ENCODE measurements around the gene MAP1B. TPM values are rescaled to one million over a fixed set of nuclear protein-coding genes. Genes with fewer than 3 reads are reported as not detected.

The MAP1B gene
- total RNA-seq, 1 donor, result 164 TPM

DNA sequence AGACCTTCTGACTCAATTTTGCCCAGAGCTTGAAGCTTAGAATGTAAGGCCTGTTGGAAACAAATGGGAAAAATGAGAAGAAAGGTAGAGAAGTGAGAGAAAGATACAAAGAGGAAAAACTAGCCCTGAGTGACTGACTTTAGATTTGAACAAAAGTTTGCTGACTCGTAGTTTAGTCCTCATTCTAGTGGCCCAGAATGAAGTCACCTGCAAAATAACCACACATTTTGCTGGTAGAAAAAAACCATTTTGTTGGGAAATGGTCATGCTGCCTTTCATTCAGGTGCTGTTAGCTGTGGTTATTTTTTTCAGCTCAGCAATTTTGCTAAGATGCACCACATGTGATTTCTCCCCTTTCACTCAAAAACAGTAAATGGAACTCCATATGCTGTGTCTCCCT is 113.8 kb downstream of the MAP1B start:
- Histone ChIP-seq H3K79me2 (ENCODE audit: insufficient read depth, low read length) (no peaks in the 10 kb centered on the region), H3K4me2 (ENCODE audit: insufficient read depth, low read length) (no peak overlapping the region), H3K9me3 (ENCODE audit: low read depth, low read length) (no peaks in the 10 kb centered on the region), H3K27ac (ENCODE audit: low read depth, low read length) (no peak overlapping the region), H4K20me1 (ENCODE audit: insufficient read depth, low read length) (no peaks in the 10 kb centered on the region), H3K4me3 (ENCODE audit: insufficient read depth, low read length) (no peak overlapping the region), H3K27me3 (ENCODE audit: insufficient read depth, low read length) (no peaks in the 10 kb centered on the region), H3K36me3 (ENCODE audit: insufficient read depth, low read length) (peaks cover 59% of the 10 kb centered on the region), H2AFZ (ENCODE audit: low read length) (no peak overlapping the region), H3K4me1 (ENCODE audit: insufficient read depth, low read length) (peaks cover 13% of the 10 kb centered on the region)
- DNase-seq (ENCODE audit: insufficient read length, low spot score, missing footprints), result no peak
- TF ChIP-seq, protein P1, sequence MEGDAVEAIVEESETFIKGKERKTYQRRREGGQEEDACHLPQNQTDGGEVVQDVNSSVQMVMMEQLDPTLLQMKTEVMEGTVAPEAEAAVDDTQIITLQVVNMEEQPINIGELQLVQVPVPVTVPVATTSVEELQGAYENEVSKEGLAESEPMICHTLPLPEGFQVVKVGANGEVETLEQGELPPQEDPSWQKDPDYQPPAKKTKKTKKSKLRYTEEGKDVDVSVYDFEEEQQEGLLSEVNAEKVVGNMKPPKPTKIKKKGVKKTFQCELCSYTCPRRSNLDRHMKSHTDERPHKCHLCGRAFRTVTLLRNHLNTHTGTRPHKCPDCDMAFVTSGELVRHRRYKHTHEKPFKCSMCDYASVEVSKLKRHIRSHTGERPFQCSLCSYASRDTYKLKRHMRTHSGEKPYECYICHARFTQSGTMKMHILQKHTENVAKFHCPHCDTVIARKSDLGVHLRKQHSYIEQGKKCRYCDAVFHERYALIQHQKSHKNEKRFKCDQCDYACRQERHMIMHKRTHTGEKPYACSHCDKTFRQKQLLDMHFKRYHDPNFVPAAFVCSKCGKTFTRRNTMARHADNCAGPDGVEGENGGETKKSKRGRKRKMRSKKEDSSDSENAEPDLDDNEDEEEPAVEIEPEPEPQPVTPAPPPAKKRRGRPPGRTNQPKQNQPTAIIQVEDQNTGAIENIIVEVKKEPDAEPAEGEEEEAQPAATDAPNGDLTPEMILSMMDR (IDR thresholded peaks at IDR 0.05; ENCODE audit: extremely low read depth, low read depth, low read length), result no peak

DNA sequence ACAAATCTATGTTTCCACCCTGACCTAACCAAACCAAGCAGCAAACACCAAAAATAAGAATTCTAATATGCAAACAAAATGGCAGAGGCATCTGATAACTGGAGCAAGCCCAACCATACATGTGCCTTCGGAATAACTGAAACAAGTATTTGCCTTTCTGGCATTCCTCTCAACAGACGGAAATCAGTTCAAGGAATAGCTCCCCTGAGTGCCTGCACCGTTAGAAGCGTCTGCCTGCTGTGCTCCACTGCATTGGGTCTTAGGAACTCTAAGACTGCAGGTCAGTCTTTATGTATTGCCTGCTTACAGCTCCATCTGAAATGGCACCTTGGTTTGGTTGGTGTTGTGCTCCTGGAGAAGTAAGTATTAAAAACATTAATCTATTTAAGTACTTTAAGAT is 114.3 kb downstream of the MAP1B start:
- no peaks in the 10 kb centered on the region for H3K27me3 ChIP-seq (ENCODE audit: insufficient read depth, low read length)
- H3K4me2 ChIP-seq (ENCODE audit: insufficient read depth, low read length), result no peak overlapping the region
- H3K4me3 ChIP-seq (ENCODE audit: insufficient read depth, low read length), result no peak overlapping the region
- H3K4me1 ChIP-seq (ENCODE audit: insufficient read depth, low read length), result peaks cover 13% of the 10 kb centered on the region
- no peak overlapping the region for H3K27ac ChIP-seq (ENCODE audit: low read depth, low read length)
- peaks cover 64% of the 10 kb centered on the region for H3K36me3 ChIP-seq (ENCODE audit: insufficient read depth, low read length)
- H4K20me1 ChIP-seq (ENCODE audit: insufficient read depth, low read length), result no peaks in the 10 kb centered on the region
- no peaks in the 10 kb centered on the region for H3K9me3 ChIP-seq (ENCODE audit: low read depth, low read length)
- TF ChIP-seq, protein P1 (IDR thresholded peaks at IDR 0.05; ENCODE audit: extremely low read depth, low read depth, low read length), result no peak
- no peak for DNase-seq (ENCODE audit: insufficient read length, low spot score, missing footprints)
- no peaks in the 10 kb centered on the region for H3K79me2 ChIP-seq (ENCODE audit: insufficient read depth, low read length)
- H2AFZ ChIP-seq (ENCODE audit: low read length), result no peak overlapping the region

DNA sequence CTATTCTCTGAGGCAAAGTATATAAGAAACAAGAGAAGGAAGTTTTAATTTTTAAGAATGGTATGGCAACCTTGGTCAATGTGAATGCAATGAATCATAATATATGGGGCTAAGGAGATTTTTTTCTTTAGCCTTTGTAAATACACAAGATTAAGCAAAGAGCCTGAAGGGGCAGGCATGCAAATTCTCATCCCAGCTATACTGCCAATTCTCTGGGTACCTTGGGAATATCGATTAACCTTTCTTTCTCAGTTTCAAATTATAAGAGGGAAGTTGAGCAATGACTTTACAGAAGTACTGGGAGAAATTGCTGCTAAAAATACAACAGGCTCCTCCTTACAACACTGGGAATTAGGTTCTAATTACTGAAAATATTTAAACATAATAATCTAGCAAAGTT is 115.2 kb downstream of the MAP1B start:
- Histone ChIP-seq H3K4me3 (ENCODE audit: insufficient read depth, low read length) (no peak overlapping the region), H3K27me3 (ENCODE audit: insufficient read depth, low read length) (no peaks in the 10 kb centered on the region), H3K4me2 (ENCODE audit: insufficient read depth, low read length) (no peak overlapping the region), H3K36me3 (ENCODE audit: insufficient read depth, low read length) (peaks cover 68% of the 10 kb centered on the region), H3K4me1 (ENCODE audit: insufficient read depth, low read length) (peaks cover 13% of the 10 kb centered on the region), H3K79me2 (ENCODE audit: insufficient read depth, low read length) (no peaks in the 10 kb centered on the region), H3K9me3 (ENCODE audit: low read depth, low read length) (no peaks in the 10 kb centered on the region), H2AFZ (ENCODE audit: low read length) (no peak overlapping the region), H3K27ac (ENCODE audit: low read depth, low read length) (no peak overlapping the region), H4K20me1 (ENCODE audit: insufficient read depth, low read length) (no peaks in the 10 kb centered on the region)
- TF ChIP-seq, protein P1 (IDR thresholded peaks at IDR 0.05; ENCODE audit: extremely low read depth, low read depth, low read length), result no peak
- no peak for DNase-seq (ENCODE audit: insufficient read length, low spot score, missing footprints)

DNA sequence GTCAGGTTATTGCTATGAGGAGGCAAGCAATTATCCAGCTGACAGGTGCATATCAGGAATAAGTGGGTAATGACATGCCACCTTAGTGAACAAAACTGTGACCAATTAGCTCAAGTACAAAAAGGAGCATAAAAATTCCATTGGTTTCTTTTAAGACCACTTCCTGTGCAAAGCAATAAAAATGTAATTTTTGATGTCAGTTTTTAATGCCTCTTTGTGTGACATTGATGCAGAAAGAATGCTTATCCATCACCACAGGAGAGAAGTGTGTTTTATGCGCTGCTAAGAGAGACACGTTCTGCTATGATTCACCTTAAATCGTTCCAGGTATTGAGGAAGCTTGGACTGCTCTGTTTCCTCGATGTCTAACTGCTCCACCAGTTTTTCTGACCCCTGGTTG is 116.1 kb downstream of the MAP1B start:
- Histone ChIP-seq H3K4me2 (ENCODE audit: insufficient read depth, low read length) (no peak overlapping the region), H3K4me3 (ENCODE audit: insufficient read depth, low read length) (no peak overlapping the region), H4K20me1 (ENCODE audit: insufficient read depth, low read length) (no peaks in the 10 kb centered on the region), H2AFZ (ENCODE audit: low read length) (no peak overlapping the region), H3K4me1 (ENCODE audit: insufficient read depth, low read length) (peaks cover 13% of the 10 kb centered on the region), H3K36me3 (ENCODE audit: insufficient read depth, low read length) (peaks cover 63% of the 10 kb centered on the region), H3K9me3 (ENCODE audit: low read depth, low read length) (no peaks in the 10 kb centered on the region), H3K27me3 (ENCODE audit: insufficient read depth, low read length) (no peaks in the 10 kb centered on the region), H3K79me2 (ENCODE audit: insufficient read depth, low read length) (no peaks in the 10 kb centered on the region), H3K27ac (ENCODE audit: low read depth, low read length) (no peak overlapping the region)
- DNase-seq (ENCODE audit: insufficient read length, low spot score, missing footprints), result no peak
- TF ChIP-seq, protein P1 (IDR thresholded peaks at IDR 0.05; ENCODE audit: extremely low read depth, low read depth, low read length), result no peak
